HCT116 (cell line): ENCODE data around the gene VIPR2.
"Not testable (repeated sequence)": the region's sequence is repeated elsewhere in the genome, so short reads cannot be mapped to it uniquely, and the experiment has no call there.

ENCODE experiments used
- CEBPB ChIP-seq: IDR thresholded peaks from 2 replicates; pipeline ENCODE4 v1.6.1; 2012; ENCODE audit warnings: low read depth
- CTCF ChIP-seq, 3 experiments: fragments of 200-600 bp in 1 of 3; sonication (generic) in 1 of 3; IDR thresholded peaks in 2 of 3; conservative IDR thresholded peaks in 1 of 3; 2 replicates each; pipeline ENCODE4 v1.5.1; 2012 to 2017; ENCODE audit warnings: low read depth in 2 of 3, low read length in 2 of 3, antibody characterized with exemption in 1 of 3, borderline replicate concordance in 1 of 3, control low read depth in 1 of 3, mild to moderate bottlenecking in 1 of 3, mixed read lengths in 1 of 3, mixed run types in 1 of 3, moderate library complexity in 1 of 3; ENCODE audit not compliant: insufficient read depth in 1 of 3
- EZH2 ChIP-seq: fragments of 200-600 bp; sonication (generic); IDR thresholded peaks from 2 replicates; pipeline ENCODE4 v1.6.1; 2017; ENCODE audit warnings: antibody characterized with exemption, mixed run types
- MAX ChIP-seq: IDR thresholded peaks from 2 replicates; pipeline ENCODE4 v1.6.1; 2012
- POLR2A ChIP-seq: IDR thresholded peaks from 2 replicates; pipeline ENCODE4 v1.7.0; 2011; ENCODE audit warnings: borderline replicate concordance; ENCODE audit not compliant: insufficient read depth, insufficient read length; ENCODE audit errors: extremely low read depth
- POLR2AphosphoS5 ChIP-seq: IDR thresholded peaks from 2 replicates; pipeline ENCODE4 v1.6.1; 2011; ENCODE audit warnings: mild to moderate bottlenecking, low read depth, low read length, moderate library complexity
- RAD21 ChIP-seq: IDR thresholded peaks from 2 replicates; pipeline ENCODE4 v1.6.1; 2012; ENCODE audit warnings: low read depth, mild to moderate bottlenecking
- REST ChIP-seq: IDR thresholded peaks from 2 replicates; pipeline ENCODE4 v1.6.1; 2012; ENCODE audit warnings: low read depth
- SP1 ChIP-seq: IDR thresholded peaks from 2 replicates; pipeline ENCODE4 v1.6.1; 2012; ENCODE audit warnings: low read depth
- SRF ChIP-seq: IDR thresholded peaks from 2 replicates; pipeline ENCODE4 v1.6.1; 2012; ENCODE audit warnings: low read depth
- ZNF274 ChIP-seq: fragments of 200-500 bp; sonication (Bioruptor generic); IDR thresholded peaks from 2 replicates; pipeline ENCODE4 v1.6.1; 2014; ENCODE audit warnings: mild to moderate bottlenecking, low read depth, low read length, inconsistent platforms

GRCh38 chr7:159123294-159123693, 21.4 kb downstream of the VIPR2 start:
- TF ChIP-seq MAX; CTCF (IDR thresholded peaks at IDR 0.05 in 2 of 3, conservative IDR thresholded peaks at IDR 0.05 in 1 of 3; ENCODE audit: borderline replicate concordance in 1 of 3, insufficient read depth in 1 of 3, low read depth in 2 of 3, low read length in 2 of 3); POLR2AphosphoS5; CEBPB; REST; ZNF274; SRF; POLR2A; EZH2; SP1; RAD21: not testable (repeated sequence)
